Ramos (cell line): ENCODE data around the gene ULBP1.
"Not testable (repeated sequence)": the region's sequence is repeated elsewhere in the genome, so short reads cannot be mapped to it uniquely, and the experiment has no call there.

Experiments
- in situ Hi-C: fragments of 300-500 bp; cut with MboI; formaldehyde crosslinking; loops from one replicate; pipeline ENCODE4 v1.14.3; 2022; ENCODE audit warnings: low sequenced_read_pairs; ENCODE audit not compliant: unreplicated experiment

The ULBP1 gene

DNA sequence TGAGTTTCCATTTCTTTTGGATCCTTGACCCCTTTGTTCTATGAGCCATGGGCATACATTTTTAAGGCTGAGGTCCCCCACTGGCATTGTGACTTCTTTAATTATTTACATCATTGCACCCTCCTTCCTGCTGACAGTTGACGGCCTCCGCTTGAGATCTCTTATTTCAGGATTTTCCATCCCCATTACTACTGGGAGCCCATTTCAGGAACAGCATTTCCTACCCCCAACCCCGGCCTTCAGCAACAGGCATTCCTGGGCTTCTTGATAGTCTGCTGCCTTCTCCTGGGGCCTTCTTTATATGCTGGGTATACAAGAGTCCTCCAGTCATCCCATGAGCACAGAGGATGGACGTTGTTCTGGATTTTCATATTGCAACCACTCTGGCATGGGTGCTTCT, 3.8 kb downstream of the ULBP1 start:
- in situ Hi-C loops: no loop called here

DNA sequence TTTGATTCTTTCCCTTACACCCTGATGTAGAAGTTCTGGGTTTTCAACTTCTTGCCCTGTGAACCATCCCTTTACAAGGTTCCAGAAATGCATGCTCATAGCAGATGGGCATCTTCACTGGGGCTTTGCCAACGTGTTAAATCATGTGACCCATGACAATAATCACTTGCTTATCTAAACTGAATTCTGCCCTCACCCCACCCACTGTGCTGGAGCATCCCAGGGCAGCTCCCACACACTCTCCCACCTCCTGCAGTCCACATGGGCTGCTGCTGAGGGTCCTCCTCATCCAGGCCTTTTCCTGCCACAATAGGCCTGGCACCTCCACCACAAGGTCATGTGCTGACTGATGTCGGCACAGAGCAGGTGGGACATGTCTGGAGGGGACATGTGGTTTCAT, 4.3 kb downstream of the ULBP1 start:
- in situ Hi-C loops: not testable (repeated sequence)

DNA sequence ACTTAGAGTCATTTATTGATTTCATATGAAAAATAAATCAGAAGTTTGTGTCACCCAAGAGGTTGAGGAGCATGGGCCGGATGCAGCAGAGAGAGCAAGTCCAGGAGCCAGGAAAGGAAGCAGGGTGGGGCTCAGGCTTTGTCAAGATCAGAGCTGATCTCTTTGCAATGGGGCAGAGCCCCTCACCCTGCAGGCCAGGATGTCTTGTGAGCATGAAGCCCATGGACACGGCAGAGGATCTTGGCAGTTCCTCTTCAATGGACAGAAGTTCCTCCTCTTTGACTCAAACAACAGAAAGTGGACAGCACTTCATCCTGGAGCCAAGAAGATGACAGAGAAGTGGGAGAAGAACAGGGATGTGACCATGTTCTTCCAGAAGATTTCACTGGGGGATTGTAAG, 5.2 kb downstream of the ULBP1 start:
- in situ Hi-C loops: not testable (repeated sequence)

DNA sequence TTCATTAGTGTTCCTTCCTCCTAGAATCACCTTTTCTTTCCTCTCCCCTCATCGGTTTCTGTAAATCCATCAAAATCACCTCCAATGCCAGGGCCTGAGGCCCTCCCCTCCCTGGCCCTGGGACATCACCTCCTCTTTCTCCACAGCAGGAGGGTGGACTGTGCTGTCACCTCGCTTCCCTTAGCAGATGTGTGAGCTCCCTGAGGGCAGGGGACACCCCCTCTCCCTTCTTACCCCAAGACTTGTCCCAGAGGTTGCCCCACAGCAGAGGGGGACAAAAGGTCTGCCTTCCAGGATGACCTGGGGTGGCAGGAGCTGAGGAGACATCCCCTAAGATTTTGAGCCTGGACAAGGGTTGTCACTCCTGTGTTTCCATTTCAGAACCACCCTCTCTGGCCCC, 5.9 kb downstream of the ULBP1 start:
- in situ Hi-C loops: no loop called here

DNA sequence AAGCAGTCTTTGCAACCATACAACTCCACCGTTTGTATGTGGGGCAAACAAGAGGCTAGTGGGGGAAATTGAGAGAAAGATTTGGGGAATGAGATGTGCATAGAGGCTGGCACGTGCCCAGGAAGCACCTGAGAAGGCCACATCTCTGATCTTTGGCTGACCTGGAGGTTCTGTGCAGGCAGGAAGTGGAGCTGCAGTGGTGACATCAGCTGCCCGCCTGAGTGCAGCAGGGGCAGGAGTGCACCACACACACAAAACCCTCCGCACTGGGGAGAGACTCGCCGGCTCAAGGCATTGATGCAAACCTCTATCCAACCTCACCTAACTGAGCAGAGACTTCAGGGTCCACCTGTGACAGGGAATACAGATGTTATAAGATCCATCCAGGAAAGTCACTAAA, 10.7 kb downstream of the ULBP1 start:
- in situ Hi-C loops: not testable (repeated sequence)

DNA sequence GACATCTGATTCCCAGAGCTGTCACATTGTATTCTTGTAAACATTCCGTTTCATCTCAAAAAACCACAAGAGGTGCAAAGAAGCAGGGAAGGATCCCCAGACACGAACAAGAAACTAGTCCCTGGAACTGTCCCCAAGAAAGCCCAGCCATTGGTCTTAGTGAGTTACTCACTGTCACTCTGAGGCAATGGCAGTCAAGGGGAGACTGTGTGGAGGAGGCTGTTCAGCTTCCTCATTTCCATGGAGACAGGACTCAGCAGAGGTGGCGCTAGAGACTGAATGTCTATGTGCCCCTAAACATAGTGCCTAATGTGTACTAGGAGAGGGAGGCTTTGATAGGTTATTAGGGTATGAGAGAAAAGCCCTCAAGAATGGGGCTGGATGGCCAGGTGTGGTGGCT, 11.1 kb downstream of the ULBP1 start:
- in situ Hi-C loops: no loop called here

DNA sequence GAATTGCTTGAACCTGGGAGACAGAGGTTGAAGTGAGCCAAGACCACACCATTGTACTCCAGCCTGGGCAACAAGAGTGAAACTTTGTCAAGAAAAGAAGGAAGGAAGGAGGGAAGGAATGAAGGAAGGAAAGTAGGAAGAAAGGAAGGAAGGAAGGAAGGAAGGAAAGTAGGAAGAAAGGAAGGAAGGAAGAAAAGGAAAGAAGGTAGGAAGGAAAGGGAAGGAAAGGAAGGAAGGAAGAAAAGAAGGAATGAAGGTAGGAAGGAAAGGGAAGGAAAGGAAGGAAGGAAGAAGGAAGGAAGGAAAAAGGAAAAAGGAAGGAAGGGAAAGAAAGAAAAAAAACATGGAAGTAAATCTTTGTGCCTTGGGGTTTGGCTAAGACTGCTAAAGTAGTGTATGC, 11.7 kb downstream of the ULBP1 start:
- in situ Hi-C loops: no loop called here

DNA sequence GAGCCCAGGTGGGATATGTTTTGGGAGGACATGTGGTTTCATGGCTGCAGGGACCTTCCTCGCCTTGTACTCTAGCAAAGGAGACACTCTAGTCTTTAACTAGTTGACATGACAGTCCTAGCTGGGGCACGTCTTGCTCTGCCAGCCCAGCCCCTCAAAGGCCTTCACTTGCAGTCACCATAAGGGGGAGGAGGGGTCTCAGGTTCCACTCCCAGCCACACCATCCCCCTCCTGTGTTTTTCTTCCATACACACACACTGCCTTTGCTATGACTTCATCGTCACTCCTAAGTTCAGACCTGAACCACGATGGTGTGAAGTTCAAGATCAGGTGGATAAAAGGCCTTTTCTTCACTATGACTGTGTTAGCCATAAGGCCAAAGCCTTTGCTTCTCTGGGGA, 13.5 kb downstream of the ULBP1 start:
- in situ Hi-C loops: no loop called here

DNA sequence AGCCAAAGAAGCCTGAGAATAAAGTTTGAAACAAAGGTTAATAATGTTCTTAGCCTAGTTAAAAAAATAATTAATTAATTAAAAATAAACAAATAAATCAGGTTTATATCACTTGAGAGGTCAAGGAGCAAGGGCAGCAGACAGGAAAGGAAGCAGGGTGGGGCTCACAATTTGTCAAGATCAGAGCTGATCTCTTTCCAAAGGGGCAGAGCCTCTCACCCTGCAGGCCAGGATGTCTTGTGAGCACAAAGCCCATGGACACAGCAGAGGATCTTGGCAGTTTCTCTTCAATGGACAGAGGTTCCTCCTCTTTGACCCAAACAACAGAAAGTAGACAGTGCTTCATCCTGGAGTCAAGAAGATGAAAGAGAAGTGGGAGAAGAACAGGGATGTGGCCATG, 14.9 kb downstream of the ULBP1 start:
- in situ Hi-C loops: no loop called here

DNA sequence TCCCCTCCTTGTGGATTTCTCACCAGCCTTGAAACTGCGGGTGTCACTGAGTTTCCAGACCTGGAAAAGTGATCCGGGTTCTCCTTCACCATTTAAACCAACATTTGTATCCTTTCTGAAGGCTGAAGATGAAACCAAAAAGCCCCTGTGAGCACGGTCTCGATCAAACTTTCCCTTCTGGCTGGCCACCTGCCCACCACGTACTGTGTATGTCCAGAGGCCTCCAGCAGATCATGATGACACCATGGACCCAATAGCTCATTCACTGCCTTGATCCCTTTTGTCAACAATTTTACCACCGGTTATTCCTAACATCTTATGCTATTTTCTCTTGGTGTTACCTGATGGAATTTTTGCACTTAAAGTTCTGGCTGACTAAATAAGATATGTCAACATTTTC, 15.6 kb downstream of the ULBP1 start:
- in situ Hi-C loops: no loop called here

DNA sequence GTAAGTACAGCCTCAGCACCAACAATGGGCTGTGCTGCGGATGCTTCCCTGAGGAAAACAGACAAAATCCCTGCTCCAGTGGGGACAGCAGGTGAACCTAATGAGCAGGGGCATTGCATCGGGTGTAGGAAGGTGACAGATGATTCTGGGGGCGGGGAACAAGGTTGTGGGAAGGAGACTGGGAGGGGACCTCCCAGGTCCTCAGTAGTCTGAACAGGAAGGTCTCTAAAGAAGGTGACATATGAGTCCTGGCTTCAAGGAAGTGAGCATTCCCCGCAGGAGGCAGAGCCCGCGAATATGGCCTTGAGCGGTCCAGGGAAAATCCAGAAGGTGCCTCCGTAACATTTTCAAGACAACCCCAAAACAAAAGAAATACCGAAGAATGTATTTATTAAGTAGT, 19.4 kb downstream of the ULBP1 start:
- in situ Hi-C loops: no loop called here

DNA sequence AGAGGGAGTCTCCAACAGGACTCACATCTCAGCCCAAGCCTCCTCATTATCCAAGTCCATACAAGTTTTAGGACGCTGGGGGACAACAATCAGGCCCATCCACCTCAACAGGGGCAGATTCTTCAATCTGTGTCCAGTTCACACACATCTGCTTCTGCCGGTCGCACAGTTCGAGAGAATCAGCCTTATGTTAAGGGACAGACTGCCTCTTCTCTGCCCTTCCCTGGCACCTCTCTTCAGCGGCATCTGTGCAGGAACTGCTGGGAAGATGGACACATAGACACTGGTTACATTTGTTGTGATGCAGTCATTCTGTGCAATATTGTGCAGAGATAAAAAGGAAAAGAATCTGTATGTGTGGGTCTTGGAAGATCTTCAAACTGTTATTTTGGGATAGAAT, 21.0 kb downstream of the ULBP1 start:
- in situ Hi-C loops: no loop called here

DNA sequence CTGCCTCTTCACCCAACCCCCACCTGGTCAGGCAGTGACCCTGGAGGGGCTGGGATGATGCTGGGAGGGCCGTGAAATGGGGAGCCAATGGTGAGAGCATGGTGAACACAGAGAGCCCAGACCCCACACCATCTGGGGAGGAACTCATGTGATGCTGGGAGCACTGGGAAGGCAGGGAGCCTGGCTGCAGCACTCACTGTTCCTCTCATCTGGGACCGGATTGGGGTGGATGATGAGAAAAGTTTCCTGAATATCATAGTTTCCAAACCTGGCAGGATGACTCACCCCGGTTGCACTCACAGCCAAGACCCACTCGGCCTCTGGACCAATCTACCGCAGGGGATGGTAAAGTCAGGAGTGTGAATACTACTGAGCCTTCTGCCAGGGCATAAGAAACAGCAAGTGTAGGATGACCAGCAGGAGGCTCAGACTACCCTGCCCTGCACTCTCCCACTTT, 21.8 kb downstream of the ULBP1 start:
- in situ Hi-C loops: no loop called here

DNA sequence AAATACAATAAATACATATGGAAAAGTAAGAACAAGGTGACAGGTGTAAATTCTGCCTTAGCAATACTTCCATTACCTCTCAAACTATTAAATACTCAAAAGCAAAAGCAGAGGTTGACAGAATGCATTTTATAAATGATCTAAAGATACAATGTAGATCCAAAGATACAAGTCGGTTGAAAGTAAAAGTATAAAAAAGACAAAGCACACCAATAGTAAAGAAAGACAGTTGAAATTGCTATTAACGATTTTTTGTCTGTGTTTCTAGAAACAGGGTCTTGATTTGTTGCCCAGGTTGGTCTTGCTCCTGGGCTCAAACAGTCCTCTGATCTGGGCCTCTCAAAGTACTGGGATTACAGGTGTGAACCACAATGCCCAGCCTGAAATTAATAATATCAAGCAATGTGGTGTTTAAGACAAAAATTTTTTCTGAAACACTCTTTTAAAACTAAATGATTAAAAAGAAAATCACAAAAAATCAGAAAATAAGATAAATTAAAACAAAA, 23.9 kb downstream of the ULBP1 start:
- in situ Hi-C loops: no loop called here

DNA sequence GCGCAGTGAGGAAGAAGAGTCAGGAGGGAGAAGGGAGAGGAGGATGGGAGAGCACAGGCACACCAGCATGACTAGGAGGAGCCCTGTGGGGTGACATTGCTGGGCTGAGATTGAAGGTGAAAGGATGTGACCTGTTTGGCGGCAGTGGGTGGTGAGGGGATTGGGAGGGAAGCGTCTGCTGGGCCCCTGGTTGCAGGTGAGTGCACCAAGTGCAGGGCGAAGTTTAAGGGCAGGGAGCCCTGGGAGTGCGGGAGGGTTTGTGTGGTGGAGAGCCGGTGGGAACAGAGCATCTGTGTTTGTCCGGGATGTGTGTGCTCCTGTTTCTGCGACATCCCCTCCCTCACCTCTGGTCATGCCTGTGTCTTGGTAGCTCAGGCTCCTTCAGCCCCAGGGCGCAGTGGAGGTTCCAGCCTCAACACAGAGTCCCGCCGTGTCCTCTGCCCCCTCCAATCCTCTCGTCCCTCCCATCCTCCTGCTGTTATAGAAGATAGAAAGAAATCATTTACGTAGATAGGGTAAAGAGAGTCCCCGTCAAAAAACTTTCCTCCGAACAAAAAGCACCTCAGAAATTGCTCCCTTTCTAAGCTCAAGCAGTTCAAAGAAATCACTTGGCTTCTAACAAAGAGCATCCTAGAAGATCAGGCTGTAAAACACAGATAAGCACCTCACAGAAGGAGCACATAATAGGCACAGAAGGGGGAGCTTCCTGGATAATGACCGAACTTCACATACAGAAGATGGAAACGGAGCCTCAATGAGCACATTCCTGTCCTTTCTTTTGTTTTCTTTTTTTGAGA, 25.0 kb downstream of the ULBP1 start:
- in situ Hi-C loops: no loop called here

DNA sequence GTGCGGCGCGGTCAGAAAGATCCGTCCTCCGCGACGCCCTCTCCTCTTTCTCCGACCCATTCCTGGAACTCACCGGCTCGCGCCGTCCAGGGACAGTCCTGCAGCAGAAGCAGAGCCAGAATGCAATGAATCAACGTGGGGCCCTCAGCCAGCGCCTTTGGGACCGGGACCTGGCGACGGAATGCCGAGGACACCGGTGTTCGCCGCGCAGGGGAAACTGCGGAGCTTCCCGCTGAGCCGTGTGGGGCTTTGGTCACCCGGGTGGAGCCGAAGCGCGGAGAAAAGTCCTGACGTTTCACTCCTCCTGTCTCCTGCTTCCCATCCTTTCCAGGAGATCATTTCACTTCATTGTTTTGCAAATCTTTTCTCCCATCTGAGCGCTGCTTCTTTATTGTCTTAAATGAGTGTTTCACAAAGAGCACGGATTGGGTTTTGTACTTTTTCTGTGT, 26.5 kb downstream of the ULBP1 start:
- in situ Hi-C loops: no loop called here

DNA sequence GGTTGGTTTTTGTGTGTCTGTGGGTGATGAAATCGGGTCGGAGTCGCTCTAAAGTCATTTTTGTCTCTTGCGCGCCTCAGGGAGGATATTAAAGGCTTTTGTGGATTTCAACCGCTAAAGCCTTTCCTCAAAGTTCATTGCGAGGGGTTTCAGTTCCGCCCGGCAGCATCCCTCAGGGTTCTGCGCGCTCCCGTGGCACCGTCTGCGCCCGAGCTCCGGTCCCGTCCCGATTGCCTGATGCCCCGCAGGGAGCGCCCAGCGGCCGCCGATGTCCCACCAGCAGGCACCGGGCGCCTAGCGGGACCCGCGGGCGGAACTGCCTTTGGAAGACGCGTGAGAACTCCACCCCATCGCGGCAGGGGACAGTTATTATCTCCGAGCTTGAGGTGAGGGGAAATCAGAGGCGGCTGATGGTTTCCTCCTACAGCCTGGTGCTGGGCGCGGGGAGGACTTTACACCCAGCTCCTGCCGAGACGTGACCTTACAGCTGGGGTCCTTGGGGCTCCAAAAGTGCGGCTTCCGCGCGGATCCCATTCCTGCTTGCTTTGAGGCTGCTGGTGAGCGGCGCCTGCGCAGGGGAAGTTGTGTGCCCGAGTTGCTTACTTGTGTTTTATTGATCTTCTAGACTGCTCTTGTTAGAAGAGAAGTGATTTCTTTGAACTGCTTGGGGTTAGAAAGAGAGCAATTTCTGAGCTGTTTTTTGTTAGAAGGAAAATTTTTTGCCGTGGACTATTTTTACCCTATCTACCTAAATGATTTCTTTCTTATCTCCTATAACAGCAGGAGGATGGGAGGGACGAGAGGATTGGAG, 27.1 kb downstream of the ULBP1 start:
- in situ Hi-C loops: no loop called here

DNA sequence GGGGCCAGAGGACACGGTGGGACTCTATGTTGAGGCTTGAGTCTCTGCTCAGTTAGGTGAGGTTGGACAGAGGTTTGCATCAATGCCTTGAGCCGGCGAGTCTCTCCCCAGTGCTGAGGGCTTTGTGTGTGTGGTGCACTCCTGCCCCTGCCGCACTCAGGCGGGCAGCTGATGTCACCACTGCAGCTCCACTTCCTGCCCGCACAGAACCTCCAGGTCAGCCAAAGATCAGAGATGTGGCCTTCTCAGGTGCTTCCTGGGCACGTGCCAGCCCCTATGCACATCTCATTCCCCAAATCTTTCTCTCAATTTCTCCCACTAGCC, 27.7 kb downstream of the ULBP1 start:
- in situ Hi-C loops: not testable (repeated sequence)

DNA sequence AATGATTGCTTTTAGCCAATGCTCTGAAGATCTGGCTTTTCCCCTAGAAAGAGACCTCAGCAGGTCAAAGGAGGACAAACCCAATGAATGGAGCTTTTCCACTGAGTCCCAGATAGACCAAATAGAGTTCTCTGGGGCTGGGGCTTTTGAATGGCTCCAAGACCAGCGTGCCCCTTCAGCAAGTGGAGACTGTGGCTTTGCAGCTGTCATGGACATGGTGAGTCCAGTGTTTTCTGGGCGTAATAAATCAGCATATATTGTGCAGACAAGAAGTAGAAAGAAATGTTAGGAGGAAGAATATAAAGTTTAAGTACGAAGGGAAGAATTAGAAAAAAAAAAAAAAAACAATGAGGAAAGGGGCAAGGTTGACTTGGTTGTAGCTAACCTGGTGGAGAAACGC, 28.1 kb downstream of the ULBP1 start:
- in situ Hi-C loops: no loop called here

DNA sequence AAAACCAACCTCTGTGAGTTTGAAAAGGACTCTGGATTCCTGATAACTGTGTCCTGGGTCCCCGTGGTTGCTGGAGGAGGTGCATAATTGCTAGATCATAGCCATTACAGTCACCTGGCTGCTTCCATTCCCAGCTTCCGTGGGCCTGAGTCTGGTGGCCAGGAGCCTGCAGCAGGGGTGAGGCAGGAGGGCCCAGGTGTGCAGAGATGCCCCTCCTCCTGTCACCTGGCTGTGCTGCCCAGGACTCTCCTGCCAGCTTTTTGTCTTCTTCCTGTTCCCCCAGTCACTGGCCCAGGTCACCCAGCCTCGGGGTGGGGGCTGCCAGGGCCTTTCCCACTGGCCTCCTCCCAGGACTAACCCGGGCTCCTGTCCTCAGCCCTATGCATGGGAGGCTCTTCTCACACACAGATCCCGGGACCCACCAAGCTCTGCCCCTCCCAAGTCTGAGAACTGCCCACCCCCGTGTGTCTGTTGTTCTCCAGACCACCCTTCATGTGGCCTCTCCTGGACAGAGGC, 31.6 kb downstream of the ULBP1 start:
- in situ Hi-C loops: no loop called here

DNA sequence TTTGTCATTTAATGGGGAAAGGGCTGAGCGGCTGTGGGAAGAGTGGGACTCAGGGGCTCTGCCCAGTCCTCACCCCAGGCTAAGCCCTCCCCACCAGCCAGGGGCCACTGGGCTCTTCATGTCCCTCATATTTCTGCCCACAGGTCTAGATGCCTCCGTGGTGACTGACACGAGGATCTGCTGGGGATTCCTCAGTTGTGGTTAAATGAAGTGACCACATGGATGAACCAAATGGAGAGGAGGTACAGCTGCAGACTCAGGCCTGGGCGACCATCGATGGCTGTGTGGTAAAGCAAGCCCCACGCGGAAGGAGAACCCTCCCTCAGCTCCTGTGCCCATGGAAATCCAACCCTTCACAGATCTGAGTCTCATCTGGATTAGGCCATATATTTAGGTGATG, 32.2 kb downstream of the ULBP1 start:
- in situ Hi-C loops: no loop called here
